HCT116 (cell line): Measurements from ENCODE around the gene RXYLT1. TPM values are rescaled to one million over a fixed set of nuclear protein-coding genes. Genes with fewer than 3 reads are reported as not detected.
A peak's percentile ranks its signal among the peaks of the same experiment; 100 is the strongest.

Source experiments
- ATAC-seq: fragments of 200-7000 bp; cut with Tn5 transposase; 2 replicates; pipeline ENCODE4 v1.9.1; 2020; ENCODE audit warnings: mild to moderate bottlenecking, moderate library complexity
- BruUV-seq: library from RNA; stranded (reverse); fragments of 400-500 nt; replicated peaks from 2 replicates; lab custom pipeline; 2021; lab: Mats Ljungman, UMichigan
- CTCF ChIA-PET: fragments of 300-600 bp; sonication (Branson Sonifier 250); formaldehyde crosslinking; loops from one replicate; lab custom pipeline; 2021; ENCODE audit warnings: antibody characterized with exemption; lab: Charles Lee
- POLR2A ChIA-PET: fragments of 300-600, 350-600 bp; sonication (Branson Sonifier 250); formaldehyde crosslinking; loops from one replicate; lab custom pipeline; 2021; ENCODE audit warnings: antibody characterized with exemption; lab: Charles Lee
- RAD21 ChIA-PET, 2 experiments: fragments of 300-600 bp; sonication (Branson Sonifier 250); formaldehyde crosslinking; loops; one replicate each; lab custom pipeline; 2023; ENCODE audit warnings: low total read pairs in 2 of 2; ENCODE audit not compliant: uncharacterized antibody in 2 of 2, unreplicated experiment in 2 of 2, low non-redundant PET in 1 of 2; lab: Charles Lee
- DNase-seq: peaks from one replicate; pipeline ENCODE4 v3.0.0-alpha.2; 2010; ENCODE audit warnings: low read depth, low spot score
- H2AFZ ChIP-seq: fragments of 200-600 bp; shearing (Covaris generic), sonication (generic); 2 replicates; pipeline ENCODE4 v1.6.1; 2017; ENCODE audit warnings: low read depth, mixed run types, mixed read lengths, antibody characterized with exemption, low read length; ENCODE audit not compliant: poor library complexity, severe bottlenecking
- H3K27ac ChIP-seq: 2 replicates; pipeline ENCODE4 v1.5.1; 2012; ENCODE audit warnings: low read depth, low read length
- H3K27me3 ChIP-seq: fragments of 200-600 bp; sonication (generic); 2 replicates; pipeline ENCODE4 v1.6.1; 2016; ENCODE audit warnings: mixed run types, low read length, mixed read lengths; ENCODE audit not compliant: insufficient read depth
- H3K36me3 ChIP-seq, 2 experiments: fragments of 200-500 bp in 1 of 2; fragments of 200-600 bp in 1 of 2; sonication (Bioruptor generic) in 1 of 2; sonication (generic) in 1 of 2; 2 replicates each; pipeline versions ENCODE4 v1.5.1 to v1.6.1; 2014 to 2016; ENCODE audit warnings: low read length in 2 of 2, inconsistent platforms in 1 of 2, mixed read lengths in 1 of 2, mixed run types in 1 of 2; ENCODE audit not compliant: insufficient read depth in 2 of 2, control insufficient read depth in 1 of 2
- H3K4me1 ChIP-seq, 2 experiments: fragments of 200-600 bp in 1 of 2; sonication (generic) in 1 of 2; 2 replicates each; pipeline versions ENCODE4 v1.5.1 to v1.6.1; 2012 to 2017; ENCODE audit warnings: low read length in 2 of 2, inconsistent platforms in 1 of 2, mild to moderate bottlenecking in 1 of 2, mixed read lengths in 1 of 2, mixed run types in 1 of 2, moderate library complexity in 1 of 2; ENCODE audit not compliant: insufficient read depth in 2 of 2, control insufficient read depth in 1 of 2
- H3K4me2 ChIP-seq: fragments of 200-600 bp; sonication (generic); 2 replicates; pipeline ENCODE4 v1.6.1; 2017; ENCODE audit warnings: mixed run types, low read length, mixed read lengths
- H3K4me3 ChIP-seq, 2 experiments: fragments of 200-600 bp in 1 of 2; sonication (generic) in 1 of 2; replicated peaks in 1 of 2; 2 replicates each; pipeline ENCODE4 v1.5.1; 2011 to 2016; ENCODE audit warnings: low read length in 2 of 2, control low read depth in 1 of 2, low read depth in 1 of 2, mild to moderate bottlenecking in 1 of 2, mixed read lengths in 1 of 2, mixed run types in 1 of 2
- H3K79me2 ChIP-seq: fragments of 200-600 bp; sonication (generic); 2 replicates; pipeline ENCODE4 v1.6.1; 2017; ENCODE audit warnings: mild to moderate bottlenecking, mixed run types, low read length, moderate library complexity, mixed read lengths; ENCODE audit not compliant: insufficient read depth
- H3K9ac ChIP-seq: fragments of 200-600 bp; sonication (generic); 2 replicates; pipeline ENCODE4 v1.6.1; 2016; ENCODE audit warnings: low read length, mixed read lengths
- H3K9me2 ChIP-seq: fragments of 200-600 bp; sonication (generic), shearing (Covaris generic); 2 replicates; pipeline ENCODE4 v1.6.1; 2017; ENCODE audit warnings: mixed run types, mild to moderate bottlenecking, moderate library complexity; ENCODE audit not compliant: insufficient read depth
- H3K9me3 ChIP-seq, 2 experiments: fragments of 200-500 bp in 1 of 2; fragments of 200-600 bp in 1 of 2; sonication (Bioruptor generic) in 1 of 2; sonication (generic) in 1 of 2; 2 replicates each; pipeline ENCODE4 v1.6.1; 2014 to 2017; ENCODE audit warnings: low read length in 2 of 2, mixed read lengths in 2 of 2, inconsistent platforms in 1 of 2, low read depth in 1 of 2, mild to moderate bottlenecking in 1 of 2, mixed run types in 1 of 2, moderate library complexity in 1 of 2; ENCODE audit not compliant: control insufficient read depth in 1 of 2, insufficient read depth in 1 of 2
- H4K20me1 ChIP-seq: fragments of 200-600 bp; sonication (generic), shearing (Covaris generic); 2 replicates; pipeline ENCODE4 v1.6.1; 2017; ENCODE audit warnings: mixed run types, mild to moderate bottlenecking, moderate library complexity; ENCODE audit not compliant: insufficient read depth
- CBX3 ChIP-seq: IDR thresholded peaks from 2 replicates; pipeline ENCODE4 v1.6.1; 2012; ENCODE audit warnings: low read depth
- POLR2AphosphoS5 ChIP-seq: IDR thresholded peaks from 2 replicates; pipeline ENCODE4 v1.6.1; 2011; ENCODE audit warnings: mild to moderate bottlenecking, low read depth, low read length, moderate library complexity
- RAD21 ChIP-seq: IDR thresholded peaks from 2 replicates; pipeline ENCODE4 v1.6.1; 2012; ENCODE audit warnings: low read depth, mild to moderate bottlenecking
- SIN3A ChIP-seq: IDR thresholded peaks from 2 replicates; pipeline ENCODE4 v1.6.1; 2012; ENCODE audit warnings: low read depth
- SP1 ChIP-seq: IDR thresholded peaks from 2 replicates; pipeline ENCODE4 v1.6.1; 2012; ENCODE audit warnings: low read depth
- SRF ChIP-seq: IDR thresholded peaks from 2 replicates; pipeline ENCODE4 v1.6.1; 2012; ENCODE audit warnings: low read depth
- ZNF274 ChIP-seq: fragments of 200-500 bp; sonication (Bioruptor generic); IDR thresholded peaks from 2 replicates; pipeline ENCODE4 v1.6.1; 2014; ENCODE audit warnings: mild to moderate bottlenecking, low read depth, low read length, inconsistent platforms
- intact Hi-C: fragments of 100-400 bp; cut with micrococcal nuclease; formaldehyde crosslinking; loops from 2 replicates; pipeline ENCODE4 v1.10.0; 2022
- total RNA-seq: library from RNA; stranded (reverse); gene quantifications from one replicate; pipeline ENCODE4 v1.2.1, GENCODE V29; 2021; ENCODE audit not compliant: unreplicated experiment
- TF ChIP-seq, protein P1 (sequence below): IDR thresholded peaks from 2 replicates; pipeline ENCODE4 v1.6.1; 2011; ENCODE audit warnings: mild to moderate bottlenecking, low read length, moderate library complexity; ENCODE audit not compliant: insufficient replicate concordance; ENCODE audit errors: extremely low read depth
- TF ChIP-seq, protein P2 (sequence below), 3 experiments: fragments of 200-600 bp in 1 of 3; sonication (generic) in 1 of 3; IDR thresholded peaks in 2 of 3; conservative IDR thresholded peaks in 1 of 3; 2 replicates each; pipeline ENCODE4 v1.5.1; 2012 to 2017; ENCODE audit warnings: low read depth in 2 of 3, low read length in 2 of 3, antibody characterized with exemption in 1 of 3, borderline replicate concordance in 1 of 3, control low read depth in 1 of 3, mild to moderate bottlenecking in 1 of 3, mixed read lengths in 1 of 3, mixed run types in 1 of 3, moderate library complexity in 1 of 3; ENCODE audit not compliant: insufficient read depth in 1 of 3

RXYLT1 gene
- total RNA-seq, 1 experiment from 2014 or later = 23.0 TPM

DNA sequence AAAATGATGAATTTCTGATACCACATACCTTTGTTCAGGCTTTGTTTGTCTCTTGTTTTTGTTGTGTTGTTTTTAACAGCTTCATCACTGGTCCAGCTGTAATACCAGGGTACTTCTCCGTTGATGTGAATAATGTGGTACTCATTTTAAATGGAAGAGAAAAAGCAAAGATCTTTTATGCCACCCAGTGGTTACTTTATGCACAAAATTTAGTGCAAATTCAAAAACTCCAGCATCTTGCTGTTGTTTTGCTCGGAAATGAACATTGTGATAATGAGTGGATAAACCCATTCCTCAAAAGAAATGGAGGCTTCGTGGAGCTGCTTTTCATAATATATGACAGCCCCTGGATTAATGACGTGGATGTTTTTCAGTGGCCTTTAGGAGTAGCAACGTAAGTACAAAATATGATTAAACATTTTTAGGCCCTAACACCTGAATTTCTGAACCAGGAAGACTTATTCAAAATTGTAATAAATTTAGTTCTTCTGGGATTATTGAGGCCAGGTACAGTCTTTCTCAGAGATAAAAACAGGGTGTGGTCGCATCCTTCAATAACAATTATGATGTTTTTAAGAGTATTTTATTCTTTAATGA is 22.4 kb downstream of the RXYLT1 start:
- ATAC-seq (no peak), DNase-seq (no peak)
- peaks cover 0 to 5% of the 10 kb centered on the region in 2 experiments; a peak in 3 of 4 replicates for H3K36me3 ChIP-seq
- no peak overlapping the region for H3K4me2 ChIP-seq
- no peak overlapping the region for H3K4me3 ChIP-seq
- ChIA-PET RAD21 (no interaction called here), POLR2A (no interaction called here), CTCF (interaction anchor here (0.7 to 1.4 kb wide), 2 partner anchors 11 to 133 kb away, joined by 3 read pairs; no protein-coding TSS in a partner anchor)
- H3K4me1 ChIP-seq = no peaks in the 10 kb centered on the region
- H2AFZ ChIP-seq = no peak overlapping the region
- no peak overlapping the region for H3K9ac ChIP-seq
- TF ChIP-seq SRF (no peak), ZNF274 (no peak), POLR2AphosphoS5 (no peak), RAD21 (peak; percentile 79), CBX3 (no peak), SIN3A (no peak), SP1 (no peak)
- TF ChIP-seq, protein P1, sequence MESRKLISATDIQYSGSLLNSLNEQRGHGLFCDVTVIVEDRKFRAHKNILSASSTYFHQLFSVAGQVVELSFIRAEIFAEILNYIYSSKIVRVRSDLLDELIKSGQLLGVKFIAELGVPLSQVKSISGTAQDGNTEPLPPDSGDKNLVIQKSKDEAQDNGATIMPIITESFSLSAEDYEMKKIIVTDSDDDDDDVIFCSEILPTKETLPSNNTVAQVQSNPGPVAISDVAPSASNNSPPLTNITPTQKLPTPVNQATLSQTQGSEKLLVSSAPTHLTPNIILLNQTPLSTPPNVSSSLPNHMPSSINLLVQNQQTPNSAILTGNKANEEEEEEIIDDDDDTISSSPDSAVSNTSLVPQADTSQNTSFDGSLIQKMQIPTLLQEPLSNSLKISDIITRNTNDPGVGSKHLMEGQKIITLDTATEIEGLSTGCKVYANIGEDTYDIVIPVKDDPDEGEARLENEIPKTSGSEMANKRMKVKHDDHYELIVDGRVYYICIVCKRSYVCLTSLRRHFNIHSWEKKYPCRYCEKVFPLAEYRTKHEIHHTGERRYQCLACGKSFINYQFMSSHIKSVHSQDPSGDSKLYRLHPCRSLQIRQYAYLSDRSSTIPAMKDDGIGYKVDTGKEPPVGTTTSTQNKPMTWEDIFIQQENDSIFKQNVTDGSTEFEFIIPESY = no peak
- TF ChIP-seq, protein P2, sequence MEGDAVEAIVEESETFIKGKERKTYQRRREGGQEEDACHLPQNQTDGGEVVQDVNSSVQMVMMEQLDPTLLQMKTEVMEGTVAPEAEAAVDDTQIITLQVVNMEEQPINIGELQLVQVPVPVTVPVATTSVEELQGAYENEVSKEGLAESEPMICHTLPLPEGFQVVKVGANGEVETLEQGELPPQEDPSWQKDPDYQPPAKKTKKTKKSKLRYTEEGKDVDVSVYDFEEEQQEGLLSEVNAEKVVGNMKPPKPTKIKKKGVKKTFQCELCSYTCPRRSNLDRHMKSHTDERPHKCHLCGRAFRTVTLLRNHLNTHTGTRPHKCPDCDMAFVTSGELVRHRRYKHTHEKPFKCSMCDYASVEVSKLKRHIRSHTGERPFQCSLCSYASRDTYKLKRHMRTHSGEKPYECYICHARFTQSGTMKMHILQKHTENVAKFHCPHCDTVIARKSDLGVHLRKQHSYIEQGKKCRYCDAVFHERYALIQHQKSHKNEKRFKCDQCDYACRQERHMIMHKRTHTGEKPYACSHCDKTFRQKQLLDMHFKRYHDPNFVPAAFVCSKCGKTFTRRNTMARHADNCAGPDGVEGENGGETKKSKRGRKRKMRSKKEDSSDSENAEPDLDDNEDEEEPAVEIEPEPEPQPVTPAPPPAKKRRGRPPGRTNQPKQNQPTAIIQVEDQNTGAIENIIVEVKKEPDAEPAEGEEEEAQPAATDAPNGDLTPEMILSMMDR (IDR thresholded peaks at IDR 0.05 in 2 of 3, conservative IDR thresholded peaks at IDR 0.05 in 1 of 3; ENCODE audit: borderline replicate concordance in 1 of 3, insufficient read depth in 1 of 3, low read depth in 2 of 3, low read length in 2 of 3) = peak; percentile 48 to 63 (median 57); a peak in 5 of 6 replicates
- no peaks in the 10 kb centered on the region for H3K79me2 ChIP-seq
- H3K27ac ChIP-seq = no peak overlapping the region
- no peaks in the 10 kb centered on the region for H3K9me2 ChIP-seq
- H3K27me3 ChIP-seq = no peaks in the 10 kb centered on the region
- no peaks in the 10 kb centered on the region for H4K20me1 ChIP-seq
- no TSS peak for BruUV-seq
- H3K9me3 ChIP-seq = no peaks in the 10 kb centered on the region
- intact Hi-C loops = loop anchor here (1.0 to 10.0 kb wide), 3 partner anchors 130 to 699 kb away; no protein-coding TSS in a partner anchor
